Spinal cord (tissue), 10 donors: ENCODE results near the gene COL26A1. TPM values are rescaled to one million over a fixed set of nuclear protein-coding genes. Genes with fewer than 3 reads are reported as not detected.
A peak's percentile ranks its signal among the peaks of the same experiment; 100 is the strongest.

Experiments
- DNase-seq, 6 donors: peaks; one replicate each; pipeline versions ENCODE4 v3.0.0 to v3.0.0-alpha.2; 2013 to 2015; ENCODE audit warnings: low spot score in 6 of 6, low read depth in 4 of 6
- H3K27ac ChIP-seq: one replicate; pipeline ENCODE4 v1.5.1; 2013; ENCODE audit warnings: low read depth, low read length, control low read depth
- H3K27me3 ChIP-seq: one replicate; pipeline ENCODE4 v1.6.1; 2013; ENCODE audit warnings: low read length; ENCODE audit not compliant: control insufficient read depth, insufficient read depth
- H3K36me3 ChIP-seq: one replicate; pipeline ENCODE4 v1.6.1; 2013; ENCODE audit warnings: low read length; ENCODE audit not compliant: control insufficient read depth, insufficient read depth
- H3K4me1 ChIP-seq: one replicate; pipeline ENCODE4 v1.6.1; 2013; ENCODE audit warnings: low read length; ENCODE audit not compliant: control insufficient read depth, insufficient read depth
- H3K4me3 ChIP-seq: one replicate; pipeline ENCODE4 v1.5.1; 2013; ENCODE audit warnings: low read depth, low read length, control low read depth
- H3K9me3 ChIP-seq: one replicate; pipeline ENCODE4 v1.6.1; 2013; ENCODE audit warnings: low read length; ENCODE audit not compliant: control insufficient read depth, insufficient read depth
- WGBS: methylation state at CpG from one replicate; pipeline ENCODE4 v1.1.5; 2013; ENCODE audit warnings: missing lambda C conversion rate; ENCODE audit not compliant: insufficient coverage; 5-methylcytosine and 5-hydroxymethylcytosine counted together
- polyA plus RNA-seq, 2 donors: library from polyadenylated mRNA; unstranded; fragments of 120-200 nt; gene quantifications; one replicate each; pipeline ENCODE4 v1.2.1, GENCODE V29; 2013; ENCODE audit not compliant: insufficient read length in 2 of 2
- total RNA-seq, 2 donors: library from RNA; depleted of rRNA in 1 of 2; stranded (reverse); fragments of 120-200 nt in 1 of 2; fragments of >200 nt in 1 of 2; gene quantifications; one replicate each; pipeline versions ENCODE4 v1.2.3 to v1.2.4, GENCODE V29; 2013 to 2014
- donor health status: healthy.

Gene COL26A1
- total and polyA plus RNA-seq, 4 donors, result 15.4 to 49.3 (median 28.6) TPM

DNA sequence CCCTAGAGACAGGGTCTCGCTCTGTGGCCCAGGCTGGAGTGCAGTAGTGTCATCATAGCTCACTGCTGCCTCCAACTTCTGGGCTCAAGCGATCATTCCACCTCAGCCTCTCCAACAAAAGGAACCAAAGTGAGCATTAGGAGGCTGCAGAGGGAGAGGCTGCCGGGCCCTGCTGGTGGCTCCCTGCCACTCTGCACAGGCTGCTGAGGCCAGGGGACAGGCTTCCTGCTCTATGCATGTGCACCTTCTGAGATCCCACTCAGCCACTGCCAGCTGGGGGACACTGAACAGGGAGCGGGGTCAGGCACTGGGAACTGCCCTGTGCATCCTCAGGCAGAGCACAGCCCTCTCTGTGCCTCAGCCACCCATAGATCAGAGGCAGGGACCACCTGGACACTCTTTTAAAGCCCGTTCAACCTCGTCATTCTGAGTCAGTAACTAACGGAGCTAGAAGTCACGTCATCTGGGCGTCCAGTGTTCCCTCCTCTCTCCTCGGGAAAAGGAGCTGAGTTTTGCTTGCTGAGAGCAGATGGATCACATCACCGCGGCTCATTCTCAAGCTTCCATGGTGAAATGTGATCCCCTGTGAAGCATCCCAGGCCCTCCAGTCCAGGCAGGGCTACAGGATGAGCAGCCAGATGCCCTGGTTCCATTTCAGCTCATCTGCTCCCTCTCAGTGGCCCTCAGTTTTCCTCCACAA, 156.8 kb downstream of the COL26A1 start:
- Histone ChIP-seq H3K9me3 (no peaks in the 10 kb centered on the region), H3K4me1 (peaks cover 5% of the 10 kb centered on the region), H3K4me3 (no peak overlapping the region), H3K27me3 (no peaks in the 10 kb centered on the region), H3K27ac (no peak overlapping the region), H3K36me3 (no peaks in the 10 kb centered on the region)
- no peak for DNase-seq
- 60% methylated on average over 12 of the region's 12 CpGs for WGBS

DNA sequence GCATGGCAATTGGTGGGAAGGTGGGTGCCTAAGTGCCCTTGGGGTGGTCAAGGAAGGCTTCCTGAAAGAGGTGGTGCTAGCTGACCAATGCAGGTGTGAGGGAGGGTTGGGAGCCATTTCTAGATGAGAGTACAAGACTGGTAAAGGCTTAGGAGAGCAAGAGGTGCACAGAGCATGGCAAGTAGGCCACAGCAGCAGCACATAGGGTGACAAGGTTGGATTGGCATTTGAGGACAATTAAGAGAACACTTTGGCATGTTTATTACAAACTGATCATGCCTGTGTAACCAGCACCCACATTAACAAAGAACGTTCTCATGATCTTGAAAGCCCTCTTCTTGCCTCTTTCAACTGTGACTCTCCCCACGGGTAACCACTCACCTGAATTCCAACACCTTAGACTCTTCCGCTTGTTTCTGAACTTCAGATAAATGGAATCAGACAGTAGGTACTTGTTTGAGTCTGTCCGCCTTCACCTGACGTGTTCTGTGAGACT, 158.8 kb downstream of the COL26A1 start:
- H3K36me3 ChIP-seq, result no peaks in the 10 kb centered on the region
- DNase-seq, result no peak
- WGBS, result 91% methylated on average over 4 of the region's 5 CpGs

DNA sequence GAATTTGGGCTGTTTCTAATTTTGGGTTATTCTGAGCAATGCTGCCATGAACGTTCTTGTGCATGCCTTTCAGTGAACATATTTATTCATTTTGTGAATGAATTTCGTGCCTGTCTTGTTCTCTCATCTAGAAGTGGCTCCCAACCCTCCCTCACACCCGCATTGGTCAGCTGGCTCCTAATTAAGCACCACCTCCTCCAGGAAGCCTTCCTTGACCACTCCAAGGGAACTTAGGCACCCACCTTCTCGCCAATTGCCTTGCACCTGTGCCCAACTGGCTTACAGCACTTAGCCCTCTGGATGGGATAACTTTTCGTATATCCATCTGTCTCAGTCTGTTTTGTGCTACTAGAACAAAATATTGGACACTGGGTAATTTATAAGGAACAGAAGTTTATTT, 159.3 kb downstream of the COL26A1 start:
- H3K36me3 ChIP-seq, result no peaks in the 10 kb centered on the region
- no peak for DNase-seq
- no peak overlapping the region for H3K27ac ChIP-seq
- 87% methylated on average over 4 of the region's 5 CpGs for WGBS
- no peaks in the 10 kb centered on the region for H3K9me3 ChIP-seq
- H3K4me3 ChIP-seq, result no peak overlapping the region
- H3K4me1 ChIP-seq, result peaks cover 5% of the 10 kb centered on the region
- no peaks in the 10 kb centered on the region for H3K27me3 ChIP-seq

More for the DNA sequence above, 158.8 kb downstream of the COL26A1 start:
- Histone ChIP-seq H3K9me3 (no peaks in the 10 kb centered on the region), H3K27ac (no peak overlapping the region), H3K4me3 (no peak overlapping the region), H3K4me1 (peaks cover 5% of the 10 kb centered on the region), H3K27me3 (no peaks in the 10 kb centered on the region)

DNA sequence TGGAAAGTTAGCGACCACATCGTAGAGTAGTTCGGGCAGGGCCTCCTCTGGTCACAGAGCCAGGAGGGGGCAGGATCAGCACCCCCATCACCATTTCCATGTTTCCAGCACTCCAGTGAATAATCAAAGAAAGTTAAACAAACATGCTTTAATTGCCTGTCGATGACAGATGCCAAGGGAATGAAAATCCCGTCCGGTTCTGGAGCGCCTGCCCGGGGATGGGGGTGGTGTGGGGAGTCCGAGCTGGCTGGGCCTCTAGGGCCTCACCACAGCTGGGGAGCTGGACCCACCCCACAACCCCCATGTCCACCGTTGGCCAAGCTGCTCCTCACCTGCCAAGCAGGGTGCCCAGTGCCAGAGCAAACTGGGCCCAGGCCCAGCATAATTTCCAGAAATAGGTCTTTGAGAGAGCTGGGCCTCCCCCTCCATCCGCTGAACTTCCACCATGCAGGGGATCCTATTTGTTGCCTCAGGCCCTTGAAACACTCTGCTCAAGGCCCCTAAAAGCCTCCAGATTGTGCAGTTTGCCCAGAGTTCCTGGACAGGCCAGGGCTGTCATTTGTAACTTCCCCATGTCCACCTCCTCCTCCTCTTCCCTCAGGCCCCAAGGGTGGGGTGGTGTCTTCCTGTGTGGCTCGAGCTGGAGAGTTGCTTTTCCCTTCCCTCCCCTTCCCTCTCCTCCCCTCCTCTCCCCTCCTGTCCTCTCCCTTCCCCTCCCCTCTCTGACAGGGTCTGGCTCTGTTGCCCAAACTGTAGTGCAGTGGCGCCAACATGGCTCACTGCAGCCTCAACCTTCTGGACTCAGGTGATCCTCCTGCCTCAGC, 165.4 kb downstream of the COL26A1 start:
- no peak overlapping the region for H3K4me3 ChIP-seq
- H3K27me3 ChIP-seq, result no peaks in the 10 kb centered on the region
- H3K36me3 ChIP-seq, result peaks cover 5% of the 10 kb centered on the region
- 72% methylated on average over 5 of the region's 13 CpGs for WGBS
- H3K9me3 ChIP-seq, result no peaks in the 10 kb centered on the region
- peak in 1 of 6 donors; percentile 55 for DNase-seq
- H3K4me1 ChIP-seq, result peaks cover 14% of the 10 kb centered on the region
- H3K27ac ChIP-seq, result no peak overlapping the region

DNA sequence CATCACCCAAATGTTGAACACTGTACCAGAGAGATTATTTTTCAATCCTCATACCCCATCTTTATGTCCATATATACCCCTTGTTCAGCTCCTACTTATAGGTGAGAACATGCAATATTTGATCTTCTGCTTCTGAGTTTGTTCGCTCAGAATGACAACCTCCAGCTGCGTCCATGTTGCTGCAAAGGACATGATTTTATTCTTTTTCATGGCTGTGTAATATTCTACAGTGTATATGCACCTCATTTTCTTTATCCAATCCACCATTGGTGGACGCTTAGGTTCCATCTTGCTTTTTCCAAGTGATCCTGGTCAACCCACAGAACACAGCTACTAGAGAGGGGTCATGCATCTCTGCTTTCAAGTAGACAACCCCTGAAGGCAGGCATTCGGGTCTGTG, 166.9 kb downstream of the COL26A1 start:
- no peak for DNase-seq
- Histone ChIP-seq H3K4me1 (peaks cover 14% of the 10 kb centered on the region), H3K4me3 (no peak overlapping the region), H3K27me3 (no peaks in the 10 kb centered on the region), H3K9me3 (no peaks in the 10 kb centered on the region), H3K27ac (no peak overlapping the region), H3K36me3 (peaks cover 12% of the 10 kb centered on the region)
- 100% methylated on average over 2 of the region's 4 CpGs for WGBS

DNA sequence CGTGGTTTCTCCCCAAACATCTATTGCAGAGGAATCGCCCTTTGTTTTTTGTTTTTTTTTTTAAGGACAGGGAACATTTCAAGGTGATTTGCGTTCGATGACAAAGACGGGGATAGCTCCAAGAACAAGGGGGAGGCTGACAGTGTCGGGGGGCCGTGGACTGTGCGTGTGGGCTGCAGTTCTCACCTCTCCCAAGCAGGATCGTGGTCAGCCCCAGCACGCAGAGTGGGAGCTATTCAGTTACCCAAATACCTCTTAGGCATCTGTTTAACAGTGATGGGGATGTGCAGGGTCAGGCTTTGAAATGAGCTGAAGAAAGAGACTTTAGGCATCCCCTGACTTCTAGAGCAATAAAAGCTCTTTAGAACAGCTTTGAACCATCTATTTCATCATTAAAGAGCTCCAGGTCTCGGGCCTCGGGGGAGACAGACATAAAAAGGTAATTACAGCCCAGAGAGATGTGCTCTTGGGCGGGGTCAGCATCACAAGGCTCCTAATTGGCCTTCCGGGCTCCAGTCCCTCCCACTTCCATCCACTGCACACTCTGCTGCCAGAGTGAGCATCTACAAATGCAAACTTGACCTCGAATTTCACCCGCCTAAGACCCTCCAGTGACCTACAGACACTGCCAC, 169.2 kb downstream of the COL26A1 start:
- Histone ChIP-seq H3K27ac (no peak overlapping the region), H3K4me1 (peaks cover 25% of the 10 kb centered on the region), H3K4me3 (no peak overlapping the region), H3K9me3 (no peaks in the 10 kb centered on the region), H3K36me3 (peaks cover 16% of the 10 kb centered on the region), H3K27me3 (no peaks in the 10 kb centered on the region)
- peak in 1 of 6 donors; percentile 56 for DNase-seq
- 45% methylated on average over 14 of the region's 16 CpGs for WGBS

DNA sequence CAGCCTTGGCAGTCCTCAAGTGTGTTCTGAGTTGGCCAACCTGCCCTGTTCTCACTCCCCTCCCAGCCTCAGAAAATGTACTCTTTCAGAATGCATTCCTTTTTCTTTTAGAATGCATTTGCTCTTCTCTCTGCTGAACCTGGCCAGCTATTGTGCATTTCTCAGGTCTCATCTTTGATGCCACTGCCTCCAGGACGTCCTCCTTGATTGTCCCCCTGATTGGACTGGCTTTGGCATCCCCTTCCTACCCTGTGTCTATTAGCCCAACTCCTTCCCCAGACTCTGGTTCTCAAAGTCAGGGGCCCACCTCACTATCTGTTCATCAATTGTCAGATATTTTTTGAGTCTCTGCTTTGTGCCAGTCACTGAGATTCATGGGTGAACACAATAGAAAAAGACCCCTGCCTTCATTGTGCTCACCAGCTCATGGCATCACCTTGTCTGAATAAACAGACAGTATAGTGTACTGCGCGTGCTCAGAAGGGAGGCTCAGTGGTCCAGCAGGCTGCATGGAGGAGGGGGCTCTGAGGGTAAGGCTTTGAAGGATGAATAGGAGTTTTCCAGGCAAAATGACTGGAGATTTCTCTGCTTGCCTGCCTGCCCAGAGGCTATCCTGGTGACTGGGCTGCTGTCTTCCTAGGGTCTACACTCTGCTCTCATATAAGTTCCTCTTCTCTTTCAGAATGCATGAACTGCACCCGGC, 169.9 kb downstream of the COL26A1 start:
- Histone ChIP-seq H3K36me3 (peaks cover 19% of the 10 kb centered on the region), H3K4me1 (peaks cover 28% of the 10 kb centered on the region), H3K9me3 (no peaks in the 10 kb centered on the region), H3K27ac (no peak overlapping the region), H3K4me3 (no peak overlapping the region), H3K27me3 (no peaks in the 10 kb centered on the region)
- no peak for DNase-seq
- WGBS, result 91% methylated on average over 4 of the region's 4 CpGs

DNA sequence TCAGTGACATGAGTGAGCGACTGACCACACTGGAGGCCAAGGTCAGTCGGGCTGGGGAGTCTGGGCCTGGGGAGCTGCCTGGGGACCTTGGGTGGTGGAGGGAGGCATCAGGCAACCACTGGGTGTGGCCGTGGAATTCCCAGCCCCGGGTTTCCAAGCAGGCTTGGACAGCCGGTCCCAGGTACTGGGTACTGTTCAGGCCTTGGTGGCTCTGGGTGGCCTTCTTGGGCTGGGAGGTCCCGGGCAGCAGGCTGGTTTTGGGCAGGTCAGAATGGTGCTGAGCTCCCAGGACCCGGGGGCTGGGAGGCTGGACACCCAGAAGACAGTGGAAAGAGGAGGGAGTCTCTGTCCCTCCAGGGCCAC, 170.4 kb downstream of the COL26A1 start:
- peaks cover 23% of the 10 kb centered on the region for H3K4me1 ChIP-seq
- WGBS, result 94% methylated on average over 6 of the region's 7 CpGs
- no peak for DNase-seq
- no peaks in the 10 kb centered on the region for H3K27me3 ChIP-seq
- H3K36me3 ChIP-seq, result peaks cover 16% of the 10 kb centered on the region
- H3K27ac ChIP-seq, result no peak overlapping the region
- H3K4me3 ChIP-seq, result no peak overlapping the region
- H3K9me3 ChIP-seq, result no peaks in the 10 kb centered on the region
